Keratinocyte (primary cell): ENCODE measurements around the gene C15orf39.

Source experiments
- CTCF ChIP-seq, 3 experiments: IDR thresholded peaks in 1 of 3; conservative IDR thresholded peaks in 1 of 3; optimal IDR thresholded peaks in 1 of 3; 2 replicates in 2 of 3; 3 replicates in 1 of 3; pipeline versions ENCODE3 to v1.5.1; 2011; ENCODE audit warnings: low read length in 3 of 3, mild to moderate bottlenecking in 3 of 3, moderate library complexity in 2 of 3, control low read depth in 1 of 3, inconsistent platforms in 1 of 3; ENCODE audit not compliant: insufficient read depth in 2 of 3; ENCODE audit errors: extremely low read depth in 1 of 3
- EZH2 ChIP-seq: IDR thresholded peaks from one replicate; pipeline ENCODE4 v1.6.1; 2012; ENCODE audit warnings: inconsistent platforms, mild to moderate bottlenecking, low read length, moderate library complexity

GRCh38 chr15:75181780-75182179, 19.9 kb upstream of the C15orf39 start:
- TF ChIP-seq CTCF (optimal IDR thresholded peaks at IDR 0.05 in 1 of 3, IDR thresholded peaks at IDR 0.05 in 1 of 3, conservative IDR thresholded peaks at IDR 0.05 in 1 of 3; ENCODE audit: extremely low read depth in 1 of 3, insufficient read depth in 2 of 3, low read length in 3 of 3): no peak
- TF ChIP-seq EZH2: no peak
